NT2/D1 (cell line): ENCODE results near the gene CNN2.

Source experiments
- SUZ12 ChIP-seq: IDR thresholded peaks from 2 replicates; pipeline ENCODE4 v1.6.1; 2011; ENCODE audit not compliant: insufficient read length, insufficient read depth; ENCODE audit errors: extremely low read depth
- YY1 ChIP-seq: IDR thresholded peaks from 2 replicates; pipeline ENCODE4 v1.6.1; 2011; ENCODE audit not compliant: insufficient read length, insufficient read depth
- ZNF274 ChIP-seq: IDR thresholded peaks from 2 replicates; pipeline ENCODE4 v1.6.1; 2011; ENCODE audit warnings: mild to moderate bottlenecking, low read depth, low read length

DNA sequence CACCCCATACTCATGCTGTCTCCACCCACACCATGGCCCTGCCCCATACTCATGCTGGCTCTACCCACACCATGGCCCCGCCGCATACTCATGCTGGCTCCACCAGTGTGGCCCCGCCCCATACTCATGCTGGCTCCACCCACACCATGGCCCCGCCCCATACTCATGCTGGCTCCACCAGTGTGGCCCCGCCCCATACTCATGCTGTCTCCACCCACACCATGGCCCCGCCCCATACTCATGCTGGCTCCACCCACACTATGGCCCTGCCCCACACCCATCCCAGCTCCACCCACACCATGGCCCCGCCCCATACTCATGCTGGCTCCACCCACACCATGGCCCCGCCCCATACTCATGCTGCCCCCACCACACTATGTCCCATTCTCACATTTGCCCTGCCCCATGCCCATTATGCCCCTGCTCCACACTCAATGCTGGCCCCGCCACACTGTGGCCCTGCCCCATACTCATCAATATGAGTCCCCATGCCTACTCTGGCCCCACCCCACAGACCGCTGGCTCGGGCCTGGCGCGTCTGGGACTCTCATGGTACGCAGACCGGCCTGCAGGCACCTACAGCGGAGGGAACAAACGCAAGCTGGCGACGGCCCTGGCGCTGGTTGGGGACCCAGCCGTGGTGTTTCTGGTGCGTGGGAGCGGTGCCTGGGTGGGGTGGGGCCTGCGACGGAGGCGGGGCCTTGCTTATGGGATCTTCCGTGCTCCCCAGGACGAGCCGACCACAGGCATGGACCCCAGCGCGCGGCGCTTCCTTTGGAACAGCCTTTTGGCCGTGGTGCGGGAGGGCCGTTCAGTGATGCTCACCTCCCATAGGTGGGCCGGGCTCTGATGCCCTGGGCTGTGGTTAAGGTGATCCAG is 36.9 kb downstream of the CNN2 start:
- no peak for TF ChIP-seq SUZ12
- no peak for TF ChIP-seq ZNF274
- no peak for TF ChIP-seq YY1
